Hematopoietic multipotent progenitor cell (in vitro differentiated cells): ENCODE data around the gene HAL. TPM values are rescaled to one million over a fixed set of nuclear protein-coding genes. Genes with fewer than 3 reads are reported as not detected.
A peak's percentile ranks its signal among the peaks of the same experiment; 100 is the strongest.

Experiments used
- DNase-seq, 3 donors: peaks; one replicate each; pipeline ENCODE4 v3.0.0-alpha.2; 2011 to 2015; ENCODE audit warnings: low read depth in 2 of 3, low spot score in 2 of 3
- total RNA-seq: library from RNA; depleted of rRNA; stranded (reverse); fragments of >200 nt; gene quantifications from one replicate; pipeline ENCODE4 v1.2.3, GENCODE V29; 2012

Gene HAL
- total RNA-seq, 1 donor, result 3.2 TPM

DNA sequence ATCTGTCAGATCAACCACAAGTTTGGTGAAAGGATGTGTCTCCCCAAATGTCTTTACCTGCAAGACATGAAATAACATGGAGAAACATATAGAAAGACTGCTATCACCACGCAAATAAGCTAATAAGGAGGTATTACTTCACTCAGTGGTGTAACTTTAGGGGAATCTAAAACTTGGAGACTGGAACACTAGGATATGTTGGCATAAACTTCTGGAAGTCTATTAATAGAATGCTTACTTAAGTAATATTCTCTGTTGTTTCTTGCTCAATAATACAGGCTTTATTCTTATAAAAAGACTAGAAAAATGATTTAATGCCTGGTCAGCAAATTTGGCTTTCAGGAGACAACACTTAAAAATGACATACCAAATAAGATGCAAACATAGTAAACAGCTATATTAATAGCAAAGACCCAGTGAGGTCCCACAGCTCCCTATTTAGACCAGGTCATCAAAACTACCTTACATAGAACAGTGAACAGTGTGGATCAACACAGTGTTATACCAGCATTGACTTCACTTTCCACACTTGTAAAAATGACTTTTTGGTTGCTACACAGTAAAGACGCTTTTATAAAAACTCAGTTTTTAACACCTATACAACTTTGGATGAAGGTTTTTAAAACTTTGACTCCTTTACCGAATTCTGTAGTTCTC, 18.9 kb upstream of the HAL start:
- no peak for DNase-seq

DNA sequence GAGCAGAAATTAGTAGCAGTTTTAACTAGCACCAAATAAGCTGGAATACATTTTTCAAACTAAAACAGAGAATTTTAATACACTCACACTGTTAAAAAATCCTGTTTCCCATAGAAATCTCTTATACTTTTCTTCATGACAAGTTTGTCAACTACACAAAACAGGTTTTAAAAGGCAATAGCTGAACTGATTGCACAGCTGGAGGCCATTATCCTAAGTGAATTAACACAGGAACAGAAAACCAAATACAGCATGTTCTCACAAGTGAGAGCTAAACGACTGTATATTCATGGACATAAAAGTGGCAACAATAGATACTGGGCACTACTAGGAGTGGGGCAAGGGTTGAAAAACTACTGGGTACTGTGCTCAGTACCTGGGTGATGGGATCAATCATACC, 11.6 kb upstream of the HAL start:
- DNase-seq, result no peak

- DNase-seq, result no peak
Observed at GRCh38 chr12:96006727-96007126, 10.6 kb upstream of the HAL start.

DNA sequence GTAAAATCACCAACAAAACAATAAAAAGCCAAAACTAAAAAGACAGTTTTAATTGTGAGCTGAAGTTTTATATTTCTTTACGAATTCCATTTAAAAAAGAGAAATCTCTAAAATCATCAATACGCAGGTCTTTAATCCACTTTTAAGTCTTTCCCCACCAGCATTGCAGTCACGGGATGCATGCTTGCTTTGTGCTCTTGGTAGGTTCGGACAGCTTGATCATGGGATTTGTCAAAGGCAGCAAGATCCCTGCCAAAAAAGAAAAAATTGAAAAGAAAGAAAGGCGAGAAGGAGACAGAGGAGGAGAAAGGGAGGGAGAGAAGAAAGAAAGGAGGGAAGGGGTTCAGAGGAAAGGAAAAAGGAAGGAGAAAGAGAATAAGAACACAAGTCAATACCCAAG, 4.7 kb upstream of the HAL start:
- DNase-seq, result no peak

GRCh38 chr12:95999484-95999883, 3.3 kb upstream of the HAL start:
- DNase-seq, result no peak

- DNase-seq, result peak; percentile 16 to 84 (median 53)
Observed at GRCh38 chr12:95998611-95999286, 2.6 kb upstream of the HAL start.

DNA sequence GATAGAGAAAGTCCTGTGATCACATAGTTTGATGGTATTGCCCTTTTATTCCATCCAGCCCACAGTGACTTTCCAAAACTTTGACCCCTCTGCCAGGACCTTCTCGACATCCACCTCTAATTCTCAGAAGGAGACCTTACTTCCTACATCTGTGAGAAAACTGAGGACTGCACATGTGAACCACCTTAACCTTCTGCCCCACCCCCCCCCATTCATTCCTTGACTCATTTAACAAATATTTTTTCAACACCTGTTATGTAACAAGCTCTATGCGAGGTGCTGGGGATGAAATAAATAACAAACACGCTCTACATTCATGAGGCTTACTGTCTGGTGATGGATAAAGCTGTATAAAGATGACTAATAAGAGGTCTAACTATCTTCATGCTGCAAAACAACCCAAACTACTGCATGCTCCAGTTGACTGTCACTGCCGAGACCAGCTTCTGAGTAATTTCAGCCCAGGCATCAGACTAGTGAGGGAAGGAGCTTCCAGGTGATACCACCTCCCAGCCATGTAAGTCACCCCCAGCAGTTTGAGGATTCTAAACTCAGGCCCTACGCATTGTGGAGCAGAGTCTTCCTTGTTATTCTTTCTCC, 1.9 kb upstream of the HAL start:
- DNase-seq, result no peak

DNA sequence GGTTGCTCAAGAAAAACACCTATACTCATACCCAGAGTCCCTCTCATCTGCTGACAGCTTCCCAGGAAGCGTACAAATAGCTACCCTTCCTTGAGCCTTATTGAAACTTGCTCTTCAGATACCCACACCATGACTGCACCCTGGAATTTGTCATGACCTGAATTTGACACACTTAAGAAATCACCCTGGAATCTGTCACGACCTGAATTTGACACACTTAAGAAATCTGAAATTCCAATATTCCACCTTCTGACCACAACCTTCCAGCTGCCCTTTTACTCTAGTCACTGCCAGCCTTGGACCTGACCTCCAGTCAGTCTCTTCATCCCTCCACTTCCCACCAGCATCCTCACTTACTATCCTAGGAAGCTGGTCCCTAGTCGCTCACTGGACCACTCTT, 1.1 kb upstream of the HAL start:
- DNase-seq, result no peak

DNA sequence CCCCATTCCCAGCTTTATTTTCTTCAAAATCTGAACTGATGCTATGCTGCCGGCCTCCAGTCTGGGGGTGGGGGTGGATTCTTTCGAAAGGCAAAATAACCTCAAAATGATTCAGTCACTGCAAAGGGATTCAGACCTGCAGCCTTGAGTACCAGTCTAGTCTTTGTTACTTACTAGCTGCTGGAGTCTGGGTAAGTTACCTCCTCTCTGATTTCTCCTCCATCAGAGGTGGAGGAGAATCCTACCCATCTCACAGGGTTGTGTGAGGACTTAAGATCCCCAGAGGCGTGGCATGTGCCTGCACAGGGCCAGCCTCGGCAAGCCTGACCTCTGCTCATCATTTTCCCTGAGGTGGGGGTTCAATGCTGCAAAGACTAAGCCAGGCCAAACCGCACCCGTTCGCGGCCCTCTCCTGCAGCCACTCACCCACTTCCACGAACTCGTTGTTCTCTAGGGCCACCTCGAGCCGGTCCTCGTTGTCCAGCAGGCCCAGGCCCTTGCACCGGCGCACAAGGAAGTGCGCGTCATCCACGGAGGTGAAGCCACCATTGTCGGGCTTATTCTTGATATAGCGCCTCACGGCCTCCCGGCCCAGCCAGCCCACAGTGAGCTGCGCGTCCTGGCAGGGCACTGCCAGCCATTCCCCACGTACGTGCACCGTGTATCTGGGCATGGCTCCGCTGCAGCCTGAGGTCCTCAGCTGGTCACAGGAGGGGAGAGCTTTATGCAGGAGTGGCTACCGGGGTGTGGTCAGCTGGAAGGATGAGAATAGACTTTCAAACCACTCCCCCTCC, 709 bp downstream of the HAL start:
- DNase-seq, result no peak

DNA sequence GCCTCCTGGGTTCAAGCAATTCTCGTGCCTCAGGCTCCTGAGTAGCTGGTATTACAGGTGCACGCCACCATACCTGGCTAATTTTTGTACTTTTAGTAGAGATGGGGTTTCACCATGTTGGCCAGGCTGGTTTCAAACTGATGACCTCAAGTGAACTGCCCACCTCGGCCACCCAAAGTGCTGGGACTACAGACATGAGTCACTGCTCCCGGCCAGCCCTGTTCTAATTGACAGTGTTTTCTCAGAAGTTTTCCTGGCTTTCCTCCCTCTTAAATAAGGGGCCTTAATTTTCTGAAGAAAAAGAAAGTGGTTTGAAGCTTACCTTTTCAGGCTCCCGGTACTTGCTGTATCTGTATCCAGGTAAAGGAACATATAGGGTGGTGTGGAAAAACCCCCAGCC, 1.7 kb downstream of the HAL start:
- DNase-seq, result no peak

GRCh38 chr12:95993907-95994306, 2.2 kb downstream of the HAL start:
- no peak for DNase-seq

GRCh38 chr12:95990136-95990535, 6.0 kb downstream of the HAL start:
- DNase-seq, result no peak

- DNase-seq, result peak in 1 of 3 donors; percentile 7
Observed at GRCh38 chr12:95989504-95990123, 6.5 kb downstream of the HAL start.

- no peak for DNase-seq
Observed at GRCh38 chr12:95988506-95989275, 7.5 kb downstream of the HAL start.

DNA sequence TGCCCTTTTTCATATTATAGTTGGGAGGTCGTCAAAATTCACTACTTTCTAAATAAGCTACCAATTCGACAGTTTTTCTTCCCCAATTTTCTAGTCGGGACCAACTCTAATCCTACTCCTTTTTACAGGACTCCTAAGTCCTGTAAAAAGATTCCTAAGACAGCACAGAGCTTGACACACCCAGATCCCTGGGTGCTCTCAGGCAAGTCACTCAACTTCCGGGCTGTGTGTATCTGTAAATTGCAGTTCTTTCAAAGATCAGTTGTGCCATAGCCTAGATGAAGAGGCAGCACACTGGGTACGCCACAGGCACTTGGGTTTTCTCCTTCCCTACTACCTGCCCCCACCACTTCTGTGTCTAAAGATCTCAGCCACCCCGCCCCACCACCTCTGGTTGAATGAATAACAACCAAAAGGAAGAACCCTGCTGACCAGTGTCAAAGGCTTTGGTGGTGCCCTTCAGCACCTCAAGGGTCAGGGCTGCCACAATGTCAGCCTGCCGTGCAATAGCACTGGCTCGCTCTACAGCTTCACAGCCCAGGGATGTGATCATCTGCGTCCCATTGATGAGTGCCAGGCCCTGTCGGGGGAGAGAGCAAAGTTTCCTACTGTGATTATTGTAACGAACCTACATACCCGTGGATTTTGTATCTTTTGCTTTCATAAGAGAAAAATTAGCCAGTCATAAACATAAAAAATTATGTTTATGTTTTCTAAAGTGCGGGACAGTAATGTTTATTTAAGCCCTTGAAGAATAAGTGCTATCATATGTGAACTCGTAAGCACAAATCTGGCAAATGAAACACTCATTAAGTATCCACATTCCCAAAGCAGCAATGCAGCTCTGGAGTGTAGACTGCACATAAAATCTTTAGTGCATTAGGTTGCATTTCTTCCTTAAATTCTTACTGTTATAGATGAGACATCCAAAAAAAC, 9.2 kb downstream of the HAL start:
- no peak for DNase-seq

DNA sequence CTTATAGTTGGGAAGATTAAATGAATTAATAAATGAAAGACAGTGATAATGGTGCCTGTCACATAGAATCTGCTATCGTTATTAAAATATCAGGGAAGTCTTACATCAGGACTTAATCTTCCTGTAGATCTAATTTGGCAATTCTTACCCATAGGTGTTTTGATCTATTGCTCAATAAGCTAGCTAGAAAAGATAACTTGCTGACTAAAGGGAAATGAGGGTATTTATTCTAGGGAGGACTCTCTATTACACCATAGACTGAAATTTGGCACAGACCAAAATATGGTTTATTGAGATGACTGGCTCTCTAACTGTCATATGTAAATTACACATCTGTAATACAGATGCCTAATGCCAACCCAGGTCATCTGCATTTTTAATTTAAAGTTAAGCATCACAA, 11.5 kb downstream of the HAL start:
- no peak for DNase-seq

DNA sequence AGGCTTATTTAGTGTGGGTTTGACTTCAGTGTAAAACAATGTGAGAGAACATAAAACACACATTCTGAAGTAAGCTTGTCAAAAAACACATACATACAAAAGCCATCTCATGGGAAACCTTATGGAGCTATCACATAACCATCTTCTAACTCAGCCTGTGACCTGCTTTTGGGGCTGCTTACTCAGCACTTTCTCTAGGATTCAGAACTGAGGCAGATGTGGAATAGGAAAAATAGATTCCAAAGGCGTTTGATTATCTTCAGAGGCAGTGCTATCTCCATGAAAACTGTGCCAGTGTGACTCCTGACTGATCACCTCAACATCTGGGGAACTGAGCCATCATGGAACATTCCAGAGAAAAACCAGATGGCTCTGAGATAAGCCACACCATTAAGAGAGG, 13.5 kb downstream of the HAL start:
- DNase-seq, result no peak

- DNase-seq, result no peak
Observed at GRCh38 chr12:95980437-95980836, 15.7 kb downstream of the HAL start.

DNA sequence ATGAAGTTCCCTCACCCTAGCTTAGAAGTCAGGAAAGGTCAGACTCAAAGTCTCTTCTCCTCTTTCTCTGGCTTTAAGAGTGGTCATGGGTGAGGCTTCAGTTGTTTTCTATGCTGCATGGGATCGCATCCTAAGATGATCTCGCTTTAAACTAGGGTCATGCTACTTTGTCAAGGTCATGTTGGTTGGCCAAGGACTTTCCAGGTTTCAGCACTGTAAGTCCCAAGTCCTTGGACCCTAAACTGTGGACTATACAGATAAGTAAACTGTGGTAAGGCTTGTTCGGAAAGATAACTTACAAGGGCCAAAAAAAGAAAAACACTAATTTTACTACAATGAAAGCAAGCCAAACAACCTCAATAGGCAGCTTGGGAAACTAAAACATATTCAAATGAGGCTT, 17.4 kb downstream of the HAL start:
- no peak for DNase-seq
